Uterus (tissue), 2 donors: Measurements from ENCODE around the gene HDAC5.

ENCODE experiments used
- POLR2A ChIP-seq, 2 donors: fragments of 450-650 bp; IDR thresholded peaks; one replicate each; pipeline ENCODE4 v1.6.1; 2016; ENCODE audit warnings: antibody characterized with exemption in 2 of 2, mild to moderate bottlenecking in 1 of 2, moderate library complexity in 1 of 2
- TF ChIP-seq, protein P1 (sequence below), 4 experiments: fragments of 200-600 bp in 2 of 4; fragments of 450-650 bp in 2 of 4; sonication (generic) in 2 of 4; IDR thresholded peaks; one replicate each; pipeline ENCODE4 v1.5.1; 2016 to 2019; ENCODE audit warnings: antibody characterized with exemption in 4 of 4, mild to moderate bottlenecking in 2 of 4, moderate library complexity in 1 of 4

DNA sequence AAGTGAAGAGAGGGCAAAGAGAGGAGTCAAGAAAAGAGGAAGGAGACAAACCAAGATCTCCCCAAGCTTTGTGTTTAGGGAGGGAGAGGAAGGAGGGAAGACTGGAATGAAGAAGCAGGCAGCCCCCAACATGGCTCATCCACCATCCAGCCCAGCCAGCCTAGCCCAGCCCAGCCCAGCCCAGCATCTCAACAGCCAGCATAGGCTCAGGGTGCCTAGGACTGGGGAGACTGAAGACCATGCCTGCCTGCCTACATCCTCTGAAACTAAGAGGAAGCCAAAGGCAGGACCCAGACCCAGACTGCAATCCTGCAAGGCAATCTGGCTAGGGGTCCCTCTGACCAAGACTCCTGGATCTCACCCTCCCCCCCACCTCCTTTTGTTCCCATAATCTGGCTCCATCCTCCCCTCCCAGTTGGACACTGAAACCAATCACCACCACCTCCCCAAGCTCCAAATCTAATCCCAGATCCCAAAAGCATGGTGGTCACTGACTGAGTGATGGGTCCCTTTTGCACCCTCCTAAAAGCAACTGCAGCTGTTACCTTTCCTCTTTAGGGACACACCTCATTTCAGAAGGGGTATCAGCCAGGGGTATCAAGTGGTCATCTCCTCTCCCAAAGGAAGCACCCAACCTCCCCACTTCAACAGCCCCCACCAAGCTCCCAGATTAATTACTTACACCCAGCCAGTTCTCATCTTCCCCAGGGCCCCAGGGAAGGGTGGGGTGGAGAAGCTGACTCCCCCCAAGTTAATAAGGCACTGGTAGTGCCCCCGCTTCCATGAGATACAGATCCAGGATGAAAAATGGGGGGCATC lies 1.2 kb downstream of the HDAC5 start:
- TF ChIP-seq, protein P1, sequence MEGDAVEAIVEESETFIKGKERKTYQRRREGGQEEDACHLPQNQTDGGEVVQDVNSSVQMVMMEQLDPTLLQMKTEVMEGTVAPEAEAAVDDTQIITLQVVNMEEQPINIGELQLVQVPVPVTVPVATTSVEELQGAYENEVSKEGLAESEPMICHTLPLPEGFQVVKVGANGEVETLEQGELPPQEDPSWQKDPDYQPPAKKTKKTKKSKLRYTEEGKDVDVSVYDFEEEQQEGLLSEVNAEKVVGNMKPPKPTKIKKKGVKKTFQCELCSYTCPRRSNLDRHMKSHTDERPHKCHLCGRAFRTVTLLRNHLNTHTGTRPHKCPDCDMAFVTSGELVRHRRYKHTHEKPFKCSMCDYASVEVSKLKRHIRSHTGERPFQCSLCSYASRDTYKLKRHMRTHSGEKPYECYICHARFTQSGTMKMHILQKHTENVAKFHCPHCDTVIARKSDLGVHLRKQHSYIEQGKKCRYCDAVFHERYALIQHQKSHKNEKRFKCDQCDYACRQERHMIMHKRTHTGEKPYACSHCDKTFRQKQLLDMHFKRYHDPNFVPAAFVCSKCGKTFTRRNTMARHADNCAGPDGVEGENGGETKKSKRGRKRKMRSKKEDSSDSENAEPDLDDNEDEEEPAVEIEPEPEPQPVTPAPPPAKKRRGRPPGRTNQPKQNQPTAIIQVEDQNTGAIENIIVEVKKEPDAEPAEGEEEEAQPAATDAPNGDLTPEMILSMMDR (IDR thresholded peaks at IDR 0.05), result no peak
- no peak for TF ChIP-seq POLR2A (IDR thresholded peaks at IDR 0.05)
